ENCODE results near the gene LCE2A.

LCE2A gene

GRCh38 chr1:152743371-152744145 lies 45.4 kb downstream of the LCE2A start:
- no peak for DNase-seq

DNA sequence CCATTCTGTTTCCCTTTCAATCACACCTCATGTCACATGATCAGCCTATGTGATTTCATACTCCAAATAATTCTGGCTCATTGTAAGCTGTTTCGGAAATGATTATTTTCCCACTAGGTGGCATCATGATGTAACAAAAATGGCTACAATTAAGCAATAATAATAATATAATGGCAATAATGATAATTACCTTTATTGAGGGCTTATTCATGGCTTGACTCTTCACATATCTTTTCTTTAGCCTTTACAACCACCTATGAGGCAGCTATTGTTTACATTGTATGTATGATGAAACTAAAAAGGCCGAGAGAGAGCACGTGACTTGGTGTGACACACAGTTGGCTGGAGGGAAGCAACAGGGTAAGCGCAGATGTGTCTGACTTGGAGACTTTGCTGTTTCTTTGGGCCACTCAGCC lies 47.2 kb downstream of the LCE2A start:
- no peak for DNase-seq

- DNase-seq = no peak
Measured at GRCh38 chr1:152745765-152746444, 47.8 kb downstream of the LCE2A start.

DNA sequence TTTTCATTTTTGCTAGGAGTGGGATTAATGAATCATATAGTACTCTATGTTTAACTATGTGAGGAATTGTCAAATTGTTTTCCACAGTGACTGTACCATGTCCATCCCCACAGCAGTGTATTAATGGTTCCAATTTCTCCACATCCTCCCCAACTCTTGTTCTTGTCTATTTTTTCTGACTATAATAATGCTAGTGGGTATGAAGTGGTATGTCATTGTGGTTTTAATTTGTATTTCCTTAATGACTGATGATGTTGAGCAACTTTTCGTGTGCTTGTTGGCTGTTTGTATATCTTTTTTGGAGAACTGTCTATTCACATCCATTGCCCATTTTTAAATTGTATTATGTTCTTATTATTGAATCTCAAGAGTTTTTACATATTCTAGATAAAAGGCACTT lies 49.7 kb downstream of the LCE2A start:
- DNase-seq = no peak
